OCI-LY1 (cell line): ENCODE measurements around the gene ST7.

Experiments used
- H2AFZ ChIP-seq: fragments of 200-600 bp; sonication (generic), shearing (Covaris generic); 2 replicates; pipeline ENCODE4 v1.6.0; 2014; ENCODE audit warnings: antibody characterized with exemption, mild to moderate bottlenecking, low read length
- H3F3A ChIP-seq: fragments of 200-600 bp; sonication (generic), shearing (Covaris generic); 2 replicates; pipeline ENCODE4 v1.6.0; 2014; ENCODE audit warnings: mild to moderate bottlenecking, antibody characterized with exemption, low read length, moderate library complexity; ENCODE audit not compliant: insufficient read depth
- H3K27ac ChIP-seq: fragments of 200-600 bp; sonication (generic); 2 replicates; pipeline ENCODE4 v1.5.1; 2014; ENCODE audit warnings: low read length, mixed run types, mild to moderate bottlenecking, low read depth; ENCODE audit not compliant: poor library complexity, severe bottlenecking
- H3K27me3 ChIP-seq: fragments of 200-600 bp; sonication (generic); 2 replicates; pipeline ENCODE4 v1.6.0; 2014; ENCODE audit warnings: antibody characterized with exemption, mild to moderate bottlenecking, low read length, moderate library complexity; ENCODE audit not compliant: insufficient read depth
- H3K36me3 ChIP-seq: fragments of 200-600 bp; sonication (generic); 2 replicates; pipeline ENCODE4 v1.6.1; 2014; ENCODE audit warnings: mild to moderate bottlenecking, antibody characterized with exemption, low read length, moderate library complexity, mixed read lengths; ENCODE audit not compliant: insufficient read depth
- H3K4me1 ChIP-seq: fragments of 200-600 bp; sonication (generic); 2 replicates; pipeline ENCODE4 v1.5.1; 2014; ENCODE audit warnings: mild to moderate bottlenecking, low read length, moderate library complexity; ENCODE audit not compliant: insufficient read depth, severe bottlenecking
- H3K4me2 ChIP-seq: fragments of 200-600 bp; sonication (generic), shearing (Covaris generic); 2 replicates; pipeline ENCODE4 v1.6.1; 2014; ENCODE audit warnings: low read length
- H3K4me3 ChIP-seq: fragments of 200-600 bp; sonication (generic); 2 replicates; pipeline ENCODE4 v1.5.1; 2014; ENCODE audit warnings: low read length, low read depth, mild to moderate bottlenecking, mixed read lengths; ENCODE audit not compliant: poor library complexity, severe bottlenecking
- H3K79me2 ChIP-seq: fragments of 200-600 bp; shearing (Covaris generic); 2 replicates; pipeline ENCODE4 v1.6.1; 2016; ENCODE audit warnings: mixed run types, low read length, mixed read lengths; ENCODE audit not compliant: insufficient read depth
- H3K9ac ChIP-seq: fragments of 200-600 bp; sonication (generic), shearing (Covaris generic); 2 replicates; pipeline ENCODE4 v1.6.1; 2014; ENCODE audit warnings: mild to moderate bottlenecking, low read length, mixed read lengths
- H3K9me2 ChIP-seq: fragments of 200-600 bp; sonication (generic), shearing (Covaris generic); 2 replicates; pipeline ENCODE4 v1.6.1; 2014; ENCODE audit warnings: low read depth, mild to moderate bottlenecking, low read length, mixed read lengths
- H3K9me3 ChIP-seq: fragments of 200-600 bp; shearing (Covaris generic); 2 replicates; pipeline ENCODE4 v1.6.1; 2014; ENCODE audit warnings: low read length, mixed read lengths
- H4K20me1 ChIP-seq: fragments of 200-600 bp; sonication (generic), shearing (Covaris generic); 2 replicates; pipeline ENCODE4 v1.6.0; 2016; ENCODE audit warnings: mild to moderate bottlenecking, low read length; ENCODE audit not compliant: insufficient read depth
- CTCF ChIP-seq: fragments of 200-600 bp; sonication (generic), shearing (Covaris generic); IDR thresholded peaks from 2 replicates; pipeline ENCODE4 v1.5.1; 2017; ENCODE audit warnings: mild to moderate bottlenecking, antibody characterized with exemption, low read length, moderate library complexity, mixed read lengths
- EZH2 ChIP-seq: fragments of 200-600 bp; sonication (generic), shearing (Covaris generic); IDR thresholded peaks from 2 replicates; pipeline ENCODE4 v1.8.0; 2017; ENCODE audit warnings: borderline replicate concordance, mixed run types, mild to moderate bottlenecking, antibody characterized with exemption, low read length, moderate library complexity, mixed read lengths

The ST7 gene

GRCh38 chr7:117186218-117187010 is 233.1 kb downstream of the ST7 start:
- H3K9ac ChIP-seq: no peak overlapping the region
- no peaks in the 10 kb centered on the region for H4K20me1 ChIP-seq
- no peaks in the 10 kb centered on the region for H3K4me1 ChIP-seq
- no peak overlapping the region for H3K4me2 ChIP-seq
- H3F3A ChIP-seq: no peaks in the 10 kb centered on the region
- H3K27me3 ChIP-seq: no peaks in the 10 kb centered on the region
- no peaks in the 10 kb centered on the region for H3K9me3 ChIP-seq
- H3K36me3 ChIP-seq: no peaks in the 10 kb centered on the region
- H3K4me3 ChIP-seq: no peak overlapping the region
- H3K79me2 ChIP-seq: no peaks in the 10 kb centered on the region
- no peak overlapping the region for H2AFZ ChIP-seq
- no peak overlapping the region for H3K27ac ChIP-seq
- TF ChIP-seq EZH2 (no peak), CTCF (no peak)
- no peaks in the 10 kb centered on the region for H3K9me2 ChIP-seq

GRCh38 chr7:117188376-117188775 is 235.1 kb downstream of the ST7 start:
- Histone ChIP-seq H3K27me3 (no peaks in the 10 kb centered on the region), H3K36me3 (no peaks in the 10 kb centered on the region), H3K4me2 (no peak overlapping the region), H4K20me1 (no peaks in the 10 kb centered on the region), H3K79me2 (no peaks in the 10 kb centered on the region), H3K27ac (no peak overlapping the region), H3F3A (no peaks in the 10 kb centered on the region), H3K9ac (no peak overlapping the region), H3K9me2 (no peaks in the 10 kb centered on the region), H2AFZ (no peak overlapping the region), H3K4me3 (no peak overlapping the region), H3K4me1 (no peaks in the 10 kb centered on the region), H3K9me3 (no peaks in the 10 kb centered on the region)
- TF ChIP-seq CTCF (no peak), EZH2 (no peak)

GRCh38 chr7:117188949-117189592 is 235.8 kb downstream of the ST7 start:
- TF ChIP-seq CTCF (no peak), EZH2 (no peak)
- H3F3A ChIP-seq: no peaks in the 10 kb centered on the region
- no peaks in the 10 kb centered on the region for H3K27me3 ChIP-seq
- no peak overlapping the region for H2AFZ ChIP-seq
- H3K79me2 ChIP-seq: no peaks in the 10 kb centered on the region
- H3K36me3 ChIP-seq: no peaks in the 10 kb centered on the region
- no peak overlapping the region for H3K9ac ChIP-seq
- no peaks in the 10 kb centered on the region for H3K9me3 ChIP-seq
- no peak overlapping the region for H3K4me2 ChIP-seq
- no peaks in the 10 kb centered on the region for H3K4me1 ChIP-seq
- no peak overlapping the region for H3K27ac ChIP-seq
- H4K20me1 ChIP-seq: no peaks in the 10 kb centered on the region
- no peak overlapping the region for H3K4me3 ChIP-seq
- no peaks in the 10 kb centered on the region for H3K9me2 ChIP-seq
